HepG2 (cell line): ENCODE data around the gene ADRM1. TPM values are rescaled to one million over a fixed set of nuclear protein-coding genes. Genes with fewer than 3 reads are reported as not detected.
A peak's percentile ranks its signal among the peaks of the same experiment; 100 is the strongest.

Experiments used
- AHDC1 ChIP-seq: sonication (generic); formaldehyde crosslinking; IDR thresholded peaks from 2 replicates; pipeline ENCODE4 v1.5.1; 2020; ENCODE audit warnings: mild to moderate bottlenecking, missing genetic modification reagents, borderline replicate concordance
- ATF6 ChIP-seq: sonication (generic); formaldehyde crosslinking; conservative IDR thresholded peaks from 2 replicates; pipeline ENCODE4 v1.4.0; 2020; ENCODE audit warnings: missing genetic modification reagents
- CBX2 ChIP-seq, 2 experiments: fragments of 200-600 bp in 1 of 2; sonication (generic); formaldehyde crosslinking in 1 of 2; IDR thresholded peaks; 2 replicates each; pipeline versions ENCODE4 v1.7.0 to v1.8.1; 2018 to 2022; ENCODE audit warnings: low read depth in 2 of 2, low read length in 1 of 2, mild to moderate bottlenecking in 1 of 2, missing genetic modification reagents in 1 of 2
- GABPB1 ChIP-seq: IDR thresholded peaks from 2 replicates; pipeline ENCODE4 v1.6.1; 2016; ENCODE audit warnings: mild to moderate bottlenecking, missing genetic modification reagents, moderate library complexity, missing compliant biosample characterization
- KDM4B ChIP-seq: sonication (generic); formaldehyde crosslinking; IDR thresholded peaks from 2 replicates; pipeline ENCODE4 v1.4.0; 2020; ENCODE audit warnings: missing genetic modification reagents
- MIER2 ChIP-seq: IDR thresholded peaks from 2 replicates; pipeline ENCODE4 v1.6.1; 2016; ENCODE audit warnings: missing biosample characterization, missing genetic modification reagents
- RFX3 ChIP-seq: IDR thresholded peaks from 2 replicates; pipeline ENCODE4 v1.6.1; 2016; ENCODE audit warnings: missing biosample characterization, missing genetic modification reagents
- SMAD9 ChIP-seq: sonication (generic); formaldehyde crosslinking; IDR thresholded peaks from 2 replicates; pipeline ENCODE4 v1.5.1; 2020; ENCODE audit warnings: mild to moderate bottlenecking, missing genetic modification reagents
- SP140L ChIP-seq: sonication (generic); formaldehyde crosslinking; IDR thresholded peaks from 2 replicates; pipeline ENCODE4 v1.4.0; 2020; ENCODE audit warnings: missing genetic modification reagents, borderline replicate concordance
- ZFP41 ChIP-seq: sonication (generic); formaldehyde crosslinking; IDR thresholded peaks from 2 replicates; pipeline ENCODE4 v1.4.0; 2020; ENCODE audit warnings: mild to moderate bottlenecking, missing genetic modification reagents, borderline replicate concordance
- ZNF503 ChIP-seq: sonication (generic); formaldehyde crosslinking; IDR thresholded peaks from 2 replicates; pipeline ENCODE4 v1.4.0; 2020; ENCODE audit warnings: missing genetic modification reagents
- ZNF574 ChIP-seq: sonication (generic); formaldehyde crosslinking; IDR thresholded peaks from 2 replicates; pipeline ENCODE4 v1.4.0; 2020; ENCODE audit warnings: missing genetic modification reagents
- ZNF598 ChIP-seq: sonication (generic); formaldehyde crosslinking; IDR thresholded peaks from 2 replicates; pipeline ENCODE4 v1.5.1; 2020; ENCODE audit warnings: mild to moderate bottlenecking, missing genetic modification reagents, borderline replicate concordance
- ZNF879 ChIP-seq: sonication (generic); formaldehyde crosslinking; IDR thresholded peaks from 2 replicates; pipeline ENCODE4 v1.8.1; 2023; ENCODE audit warnings: missing genetic modification reagents
- ZSCAN20 ChIP-seq: sonication (generic); formaldehyde crosslinking; IDR thresholded peaks from 2 replicates; pipeline ENCODE4 v1.4.0; 2020; ENCODE audit warnings: missing genetic modification reagents, mild to moderate bottlenecking, borderline replicate concordance
- polyA plus RNA-seq, 8 experiments: library from polyadenylated mRNA; depleted of rRNA in 3 of 8; stranded (reverse) in 7 of 8; unstranded in 1 of 8; fragments of >200 nt; fragmentation: Illumina TruSeq in 4 of 8; extraction: Trizol in 4 of 8; gene quantifications; 2 replicates each; pipeline versions ENCODE4 v1.2.1 to v1.2.3, GENCODE V29; 2011 to 2016; ENCODE audit warnings: low read depth in 4 of 8, missing spikeins in 1 of 8, mixed read lengths in 1 of 8; ENCODE audit not compliant: insufficient read depth in 1 of 8
- total RNA-seq, 5 experiments: library from RNA; depleted of rRNA; stranded (reverse); fragments of >200 nt; fragmentation: Illumina TruSeq; extraction: Trizol; gene quantifications; 2 replicates each; pipeline ENCODE4 v1.2.3, GENCODE V29; 2016; ENCODE audit warnings: low read depth in 1 of 5

ADRM1 gene
- total and polyA plus RNA-seq, 2 of the 13 experiments (the other 11 are each of a cell fraction or from before 2014, with no cell fraction given) = 92.9 to 154 TPM

- TF ChIP-seq AHDC1 (CRISPR knock-in tag) (no peak; the same call in 1 of the 2 replicates), SP140L (CRISPR knock-in tag) (0 out of 2 replicates have a peak, but pooled peaks have one; percentile 54), KDM4B (CRISPR knock-in tag) (peak; percentile 96), ZNF503 (CRISPR knock-in tag) (peak; percentile 84; the same call in 1 of the 2 replicates), RFX3 (CRISPR knock-in tag) (no peak), GABPB1 (CRISPR knock-in tag) (peak; percentile 96), ZNF574 (peak; percentile 99), ZNF598 (CRISPR knock-in tag) (peak; percentile 31; the same call in 1 of the 2 replicates), SMAD9 (CRISPR knock-in tag) (0 out of 2 replicates have a peak, but pooled peaks have one; percentile 6), ZNF879 (CRISPR knock-in tag) (no peak), MIER2 (CRISPR knock-in tag) (peak; percentile 84; the same call in 1 of the 2 replicates), ATF6 (CRISPR knock-in tag) (no peak), ZSCAN20 (CRISPR knock-in tag) (no peak; the same call in 1 of the 2 replicates), CBX2 (IDR thresholded peaks at IDR 0.05; ENCODE audit: low read depth, low read length) (no peak), CBX2 (CRISPR knock-in tag; IDR thresholded peaks at IDR 0.05; ENCODE audit: low read depth) (0 out of 2 replicates have a peak, but pooled peaks have one; percentile 60), ZFP41 (CRISPR knock-in tag) (peak; percentile 68; the same call in 1 of the 2 replicates)
Measured at GRCh38 chr20:62302341-62303061, at the start of gene ADRM1 (continued).
